Aorta (tissue), 5 donors: Measurements from ENCODE around the gene C5orf22. TPM values are rescaled to one million over a fixed set of nuclear protein-coding genes. Genes with fewer than 3 reads are reported as not detected.

ENCODE experiments used
- ATAC-seq: fragments of 200-7000 bp; cut with Tn5 transposase; one replicate; pipeline ENCODE4 v1.9.1; 2022; ENCODE audit warnings: moderate library complexity; ENCODE audit not compliant: low FRiP score
- DNase-seq, 2 donors: peaks; one replicate each; pipeline ENCODE4 v3.0.0-alpha.2; 2020
- H3K27ac ChIP-seq, 2 donors: one replicate each; pipeline ENCODE4 v1.5.1; 2013; ENCODE audit warnings: low read length in 2 of 2, mild to moderate bottlenecking in 2 of 2, moderate library complexity in 2 of 2, control low read depth in 1 of 2, inconsistent platforms in 1 of 2, low read depth in 1 of 2
- H3K27me3 ChIP-seq, 2 donors: one replicate each; pipeline ENCODE4 v1.6.1; 2013; ENCODE audit warnings: control low read depth in 1 of 2, low read length in 1 of 2, mild to moderate bottlenecking in 1 of 2, moderate library complexity in 1 of 2; ENCODE audit not compliant: insufficient read depth in 2 of 2, control insufficient read depth in 1 of 2
- H3K36me3 ChIP-seq, 2 donors: one replicate each; pipeline ENCODE4 v1.6.1; 2013; ENCODE audit warnings: control low read depth in 1 of 2, low read length in 1 of 2, mild to moderate bottlenecking in 1 of 2; ENCODE audit not compliant: insufficient read depth in 2 of 2, control insufficient read depth in 1 of 2
- H3K4me1 ChIP-seq, 2 donors: one replicate each; pipeline ENCODE4 v1.6.1; 2013; ENCODE audit warnings: low read length in 2 of 2, control low read depth in 1 of 2, mild to moderate bottlenecking in 1 of 2, moderate library complexity in 1 of 2; ENCODE audit not compliant: insufficient read depth in 2 of 2, control insufficient read depth in 1 of 2
- H3K4me3 ChIP-seq, 2 donors: one replicate each; pipeline ENCODE4 v1.5.1; 2013; ENCODE audit warnings: low read length in 2 of 2, control low read depth in 1 of 2, mild to moderate bottlenecking in 1 of 2
- H3K9me3 ChIP-seq: one replicate; pipeline ENCODE4 v1.6.1; 2013; ENCODE audit warnings: mild to moderate bottlenecking, low read length; ENCODE audit not compliant: control insufficient read depth
- WGBS, 2 donors: extraction: QIAGEN DNeasy Blood & Tissue Kit; methylation state at CpG; one replicate each; pipeline ENCODE4 v1.1.7; 2013; 5-methylcytosine and 5-hydroxymethylcytosine counted together
- intact Hi-C, 2 donors: fragments of 100-400 bp; cut with DNase I; formaldehyde crosslinking; loops; one replicate each; pipeline versions ENCODE4 v1.14.2 to v1.15.0; 2022
- long read RNA-seq, 2 donors: library from polyadenylated mRNA; unstranded; transcript quantifications; one replicate each; pipeline ENCODE4 v2.0.0, GENCODE V29; 2020 to 2021
- polyA plus RNA-seq, 2 donors: library from polyadenylated mRNA; stranded (reverse); fragments of 200-250 nt; gene quantifications; one replicate each; pipeline ENCODE4 v1.2.3, GENCODE V29; 2013
- total RNA-seq, 2 donors: library from RNA; stranded (reverse); fragmentation: NEBNext Ultra II Directional; extraction: Animal tissue kit (Norgen Biotek cat#: 25700); gene quantifications; one replicate each; pipeline ENCODE4 v1.2.1, GENCODE V29; 2021
- donor health status: healthy with polysubstance abuse.
- donor health status: Bipolar disorder and iron deficiency.
- donor health status: DM: no; HTN: no; CAD: no.
- donor health status: DM: no; HTN: no; CAD: no.
- donor health status: DM: yes; HTN: yes; CAD: no.

Gene C5orf22
- total RNA-seq (10 to 100 TPM; 14.4 to 18.6 TPM), polyA plus RNA-seq (1 to 10 TPM; 7.5 to 8.5 TPM)
- long read RNA-seq, donor 1, partial matches to known transcripts = 6 of 13 reads
- long read RNA-seq, donor 1, other reads (novel, unspliced or antisense) = 2 of 13 reads
- long read RNA-seq, donor 2, partial matches to known transcripts = 1 of 9 reads
- long read RNA-seq, donor 2, other reads (novel, unspliced or antisense) = 4 of 9 reads

- Histone ChIP-seq H3K4me3 (peak within 1 kb of the TSS; percentile 86 to 92), H3K27me3 (no peaks in the 10 kb centered on the region), H3K36me3 (peaks cover 2 to 5% of the 10 kb centered on the region in 2 donors), H3K27ac (peak within 1 kb of the TSS in 1 of 2 donors; percentile 28), H3K9me3 (no peaks in the 10 kb centered on the region), H3K4me1 (peaks cover 0 to 5% of the 10 kb centered on the region in 2 donors)
- 0% methylated on average over 52 of the region's 52 CpGs for WGBS, 2 donors
- peak; percentile 97 for DNase-seq
- intact Hi-C loops = no loop called here
- ATAC-seq = peak; percentile 99
Observed at GRCh38 chr5:31531888-31532547, at the start of gene C5orf22, which contains the start of gene DROSHA. C5orf22 (plus strand) TSS chr5:31532301; CDS start chr5:31532393, 92 bp downstream. DROSHA (minus strand) TSS chr5:31532093; CDS start chr5:31529059, 3,034 bp downstream.

GRCh38 chr5:31485376-31486207, 46.5 kb upstream of the C5orf22 start:
- Histone ChIP-seq H3K4me3 (no peak overlapping the region), H3K27me3 (no peaks in the 10 kb centered on the region), H3K27ac (no peak overlapping the region), H3K9me3 (no peaks in the 10 kb centered on the region), H3K36me3 (peaks cover 0 to 4% of the 10 kb centered on the region in 2 donors), H3K4me1 (no peaks in the 10 kb centered on the region)
- WGBS, 2 donors = 89 to 92% methylated on average over 7 of the region's 7 CpGs
- no peak for ATAC-seq
- intact Hi-C loops = no loop called here
- DNase-seq = no peak

GRCh38 chr5:31486441-31486840, 45.7 kb upstream of the C5orf22 start:
- peaks cover 0 to 4% of the 10 kb centered on the region in 2 donors for H3K36me3 ChIP-seq
- H3K4me3 ChIP-seq = no peak overlapping the region
- ATAC-seq (no peak), DNase-seq (no peak)
- WGBS, 2 donors = 85 to 90% methylated on average over 6 of the region's 6 CpGs
- no peak overlapping the region for H3K27ac ChIP-seq
- no peaks in the 10 kb centered on the region for H3K4me1 ChIP-seq
- no peaks in the 10 kb centered on the region for H3K9me3 ChIP-seq
- intact Hi-C loops = no loop called here
- H3K27me3 ChIP-seq = no peaks in the 10 kb centered on the region

DNA sequence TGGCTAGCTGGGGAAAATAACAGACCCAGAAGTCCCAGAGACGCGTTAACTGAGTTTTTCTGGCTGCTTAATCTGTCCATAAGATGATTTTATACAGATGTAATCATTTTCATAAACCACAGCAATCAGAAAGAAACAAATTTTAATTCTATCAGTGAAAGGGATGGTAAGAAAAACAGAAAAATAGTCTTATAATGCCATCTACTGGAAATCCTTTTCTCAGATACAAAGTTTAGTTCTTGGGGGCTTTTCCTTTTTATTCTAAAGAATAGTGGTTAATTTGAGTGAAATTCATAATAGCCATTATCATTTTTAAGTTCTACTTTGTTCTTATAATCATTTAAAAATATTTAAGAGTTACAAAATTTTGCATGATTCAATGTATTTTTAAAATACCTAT, 44.6 kb upstream of the C5orf22 start:
- ATAC-seq (no peak), DNase-seq (no peak)
- H3K27me3 ChIP-seq = no peaks in the 10 kb centered on the region
- WGBS, 2 donors = 91 to 97% methylated on average over 2 of the region's 2 CpGs
- peaks cover 3 to 4% of the 10 kb centered on the region in 2 donors for H3K36me3 ChIP-seq
- no peaks in the 10 kb centered on the region for H3K9me3 ChIP-seq
- H3K4me3 ChIP-seq = no peak overlapping the region
- H3K27ac ChIP-seq = no peak overlapping the region
- H3K4me1 ChIP-seq = no peaks in the 10 kb centered on the region
- intact Hi-C loops = no loop called here

DNA sequence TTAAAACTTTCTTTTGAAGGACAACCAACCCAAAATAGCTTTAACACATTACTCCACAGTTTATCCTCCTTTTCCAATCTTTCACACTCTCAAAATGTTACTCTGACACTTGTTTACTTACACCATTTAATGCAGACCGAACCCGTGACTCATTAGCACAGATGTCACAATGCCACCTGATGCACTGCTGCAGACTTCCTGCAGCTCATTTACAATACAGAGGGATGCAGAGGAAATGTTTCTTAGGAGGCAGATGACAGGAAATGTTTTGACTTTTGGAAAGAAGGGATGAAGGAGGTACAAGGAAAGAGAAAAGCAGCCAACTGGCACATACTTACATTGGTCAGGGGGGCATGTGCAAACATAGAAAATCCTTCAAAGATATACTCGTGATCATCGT, 39.2 kb upstream of the C5orf22 start:
- Histone ChIP-seq H3K27me3 (no peaks in the 10 kb centered on the region), H3K36me3 (peaks cover 5 to 7% of the 10 kb centered on the region in 2 donors), H3K27ac (no peak overlapping the region), H3K4me1 (no peaks in the 10 kb centered on the region), H3K4me3 (no peak overlapping the region), H3K9me3 (no peaks in the 10 kb centered on the region)
- ATAC-seq = no peak
- 66 to 82% methylated on average over 4 of the region's 4 CpGs for WGBS, 2 donors
- intact Hi-C loops = no loop called here
- no peak for DNase-seq

DNA sequence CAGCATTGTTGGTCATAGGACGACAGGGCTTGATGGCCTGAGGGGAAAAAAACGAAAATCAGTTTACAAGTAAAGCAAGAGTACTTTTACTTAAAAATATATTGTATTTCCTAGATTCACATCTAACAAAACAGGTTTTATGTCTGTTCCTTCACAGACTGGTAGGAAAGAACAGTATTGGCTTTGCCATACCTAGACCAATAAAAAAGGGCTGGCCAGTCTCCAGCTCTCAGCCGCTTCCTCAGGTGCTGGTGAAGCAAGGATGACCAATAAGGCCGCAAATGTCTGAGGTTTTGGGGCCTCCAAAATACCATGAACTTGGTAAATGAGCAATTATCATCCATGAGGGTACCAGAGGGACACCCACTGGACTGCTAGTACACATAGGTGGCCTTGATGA, 36.8 kb upstream of the C5orf22 start:
- H3K27ac ChIP-seq = no peak overlapping the region
- no peak for ATAC-seq
- H3K27me3 ChIP-seq = no peaks in the 10 kb centered on the region
- no peak overlapping the region for H3K4me3 ChIP-seq
- no peak for DNase-seq
- peaks cover 7% of the 10 kb centered on the region in 2 donors for H3K36me3 ChIP-seq
- H3K4me1 ChIP-seq = no peaks in the 10 kb centered on the region
- H3K9me3 ChIP-seq = no peaks in the 10 kb centered on the region
- intact Hi-C loops = no loop called here
- WGBS, 2 donors = 93 to 96% methylated on average over 4 of the region's 4 CpGs

DNA sequence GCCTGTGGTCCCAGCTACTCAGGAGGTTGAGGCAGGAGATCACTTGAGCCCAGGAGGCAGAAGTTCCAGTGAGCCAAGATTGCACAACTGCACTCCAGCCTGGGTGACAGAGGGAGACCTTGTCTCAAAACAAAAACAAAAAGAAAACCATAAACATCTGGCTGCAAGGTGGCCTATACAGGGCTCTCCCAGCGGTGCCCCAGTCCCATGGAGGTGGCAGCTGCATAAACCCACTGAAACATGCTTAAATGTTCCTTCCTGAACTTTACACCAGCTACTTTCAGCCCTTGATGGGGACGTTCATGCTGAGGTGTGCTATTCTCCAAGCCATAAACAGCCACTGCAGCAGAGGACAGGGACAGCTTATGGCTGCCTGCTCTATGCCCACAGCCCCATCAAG, 35.8 kb upstream of the C5orf22 start:
- 86 to 88% methylated on average over 2 of the region's 2 CpGs for WGBS, 2 donors
- Histone ChIP-seq H3K27ac (no peak overlapping the region), H3K4me1 (no peaks in the 10 kb centered on the region), H3K36me3 (peaks cover 9% of the 10 kb centered on the region in 2 donors), H3K4me3 (no peak overlapping the region), H3K9me3 (no peaks in the 10 kb centered on the region), H3K27me3 (no peaks in the 10 kb centered on the region)
- intact Hi-C loops = no loop called here
- no peak for ATAC-seq
- DNase-seq = no peak

GRCh38 chr5:31496891-31497290, 35.2 kb upstream of the C5orf22 start:
- Histone ChIP-seq H3K4me1 (no peaks in the 10 kb centered on the region), H3K27me3 (no peaks in the 10 kb centered on the region), H3K27ac (no peak overlapping the region), H3K4me3 (no peak overlapping the region), H3K36me3 (peaks cover 9 to 12% of the 10 kb centered on the region in 2 donors), H3K9me3 (no peaks in the 10 kb centered on the region)
- intact Hi-C loops = no loop called here
- ATAC-seq (no peak), DNase-seq (no peak)
- 94 to 96% methylated on average over 6 of the region's 6 CpGs for WGBS, 2 donors
